GM21528 (cell line): Measurements from ENCODE around the gene ST3GAL6.

Experiments
- ATAC-seq: cut with Tn5 transposase; IDR thresholded peaks from one replicate; pipeline ENCODE4 v1.9.1; 2021; ENCODE audit warnings: mild to moderate bottlenecking, moderate library complexity; ENCODE audit not compliant: unreplicated experiment, low FRiP score

The ST3GAL6 gene

GRCh38 chr3:98775459-98776139 lies 12.5 kb downstream of the ST3GAL6 start:
- ATAC-seq, result no peak

GRCh38 chr3:98776140-98776493 lies 13.0 kb downstream of the ST3GAL6 start:
- ATAC-seq, result no peak

GRCh38 chr3:98777286-98777685 lies 14.1 kb downstream of the ST3GAL6 start:
- no peak for ATAC-seq

GRCh38 chr3:98777801-98778220 lies 14.7 kb downstream of the ST3GAL6 start:
- ATAC-seq, result no peak

GRCh38 chr3:98778383-98778782 lies 15.2 kb downstream of the ST3GAL6 start:
- no peak for ATAC-seq

- no peak for ATAC-seq
Measured at GRCh38 chr3:98778852-98779413, 15.8 kb downstream of the ST3GAL6 start.

GRCh38 chr3:98779541-98780335 lies 16.6 kb downstream of the ST3GAL6 start:
- ATAC-seq, result no peak

- ATAC-seq, result no peak
Measured at GRCh38 chr3:98780343-98780742, 17.2 kb downstream of the ST3GAL6 start.

- ATAC-seq, result no peak
Measured at GRCh38 chr3:98782824-98783500, 19.8 kb downstream of the ST3GAL6 start.

- ATAC-seq, result no peak
Measured at GRCh38 chr3:98784042-98784441, 20.9 kb downstream of the ST3GAL6 start.

GRCh38 chr3:98784666-98785600 lies 21.8 kb downstream of the ST3GAL6 start:
- no peak for ATAC-seq

GRCh38 chr3:98786364-98787006 lies 23.3 kb downstream of the ST3GAL6 start:
- no peak for ATAC-seq

GRCh38 chr3:98787181-98787580 lies 24.0 kb downstream of the ST3GAL6 start:
- ATAC-seq, result no peak

GRCh38 chr3:98788651-98789050 lies 25.5 kb downstream of the ST3GAL6 start:
- no peak for ATAC-seq

- ATAC-seq, result no peak
Measured at GRCh38 chr3:98791341-98792325, 28.5 kb downstream of the ST3GAL6 start.

- ATAC-seq, result no peak
Measured at GRCh38 chr3:98793971-98794370, 30.8 kb downstream of the ST3GAL6 start.

- ATAC-seq, result no peak
Measured at GRCh38 chr3:98796334-98796733, 33.2 kb downstream of the ST3GAL6 start.

- no peak for ATAC-seq
Measured at GRCh38 chr3:98797905-98798304, 34.8 kb downstream of the ST3GAL6 start.
